Immature natural killer cell (primary cell): Measurements from ENCODE around the gene RUFY3. TPM values are rescaled to one million over a fixed set of nuclear protein-coding genes. Genes with fewer than 3 reads are reported as not detected.
"Not testable (repeated sequence)": the region's sequence is repeated elsewhere in the genome, so short reads cannot be mapped to it uniquely, and the experiment has no call there.

ENCODE experiments used
- DNase-seq, 3 donors: peaks; one replicate each; pipeline ENCODE4 v3.0.0; 2022; ENCODE audit warnings: mixed read lengths in 1 of 3
- H3K27ac Mint-ChIP-seq, 6 donors: one replicate each; pipeline ENCODE4 v1.8.0; 2020; ENCODE audit warnings: mixed read lengths in 6 of 6, mild to moderate bottlenecking in 5 of 6, inconsistent platforms in 4 of 6, moderate library complexity in 3 of 6
- H3K27me3 Mint-ChIP-seq, 3 donors: one replicate each; pipeline ENCODE4 v1.8.0; 2020 to 2021; ENCODE audit warnings: low read depth in 3 of 3, mild to moderate bottlenecking in 3 of 3, mixed read lengths in 3 of 3, moderate library complexity in 3 of 3, inconsistent platforms in 1 of 3
- H3K36me3 Mint-ChIP-seq, 3 donors: one replicate each; pipeline ENCODE4 v1.8.0; 2020; ENCODE audit warnings: mixed read lengths in 3 of 3, inconsistent platforms in 2 of 3, mild to moderate bottlenecking in 2 of 3
- H3K4me1 Mint-ChIP-seq, 2 donors: one replicate each; pipeline ENCODE4 v1.8.0; 2020; ENCODE audit warnings: inconsistent platforms in 2 of 2, mild to moderate bottlenecking in 2 of 2, mixed read lengths in 2 of 2, moderate library complexity in 1 of 2
- H3K4me3 Mint-ChIP-seq, 5 donors: one replicate each; pipeline ENCODE4 v1.8.0; 2020; ENCODE audit warnings: mild to moderate bottlenecking in 5 of 5, mixed read lengths in 5 of 5, inconsistent platforms in 3 of 5, moderate library complexity in 3 of 5
- H3K9me3 Mint-ChIP-seq, 6 donors: one replicate each; pipeline ENCODE4 v1.8.0; 2020; ENCODE audit warnings: mild to moderate bottlenecking in 6 of 6, mixed read lengths in 6 of 6, inconsistent platforms in 4 of 6, moderate library complexity in 3 of 6
- polyA plus RNA-seq, 3 donors: library from polyadenylated mRNA; unstranded; fragments of 300-500 nt; fragmentation: Illumina TruSeq; gene quantifications; one replicate each; pipeline ENCODE4 v1.2.3, GENCODE V29; 2021

Gene RUFY3
- polyA plus RNA-seq, 3 donors from 2014 or later: 5.1 to 14.5 (median 8.6) TPM

GRCh38 chr4:70838666-70839588 is 117.2 kb downstream of the RUFY3 start:
- Mint-ChIP-seq H3K4me1 (peaks cover 27 to 34% of the 10 kb centered on the region in 2 donors), H3K27ac (peak overlapping the region; percentile 94 to 98 (median 95)), H3K9me3 (no peaks in the 10 kb centered on the region), H3K4me3 (peak overlapping the region; percentile 93 to 98 (median 96)), H3K27me3 (peaks cover 4 to 12% (median 4%) of the 10 kb centered on the region in 3 donors), H3K36me3 (peaks cover 3 to 4% (median 4%) of the 10 kb centered on the region in 3 donors)
- DNase-seq: peak; percentile 73 to 76 (median 74)

- peaks cover 4 to 12% (median 4%) of the 10 kb centered on the region in 3 donors for H3K27me3 Mint-ChIP-seq
- no peaks in the 10 kb centered on the region for H3K9me3 Mint-ChIP-seq
- peak within 1 kb of the TSS; percentile 94 to 98 (median 95) for H3K27ac Mint-ChIP-seq
- peak; percentile 92 to 95 (median 94) for DNase-seq
- H3K36me3 Mint-ChIP-seq: peaks cover 3 to 4% (median 4%) of the 10 kb centered on the region in 3 donors
- peak within 1 kb of the TSS; percentile 93 to 98 (median 96) for H3K4me3 Mint-ChIP-seq
- H3K4me1 Mint-ChIP-seq: peaks cover 27 to 33% of the 10 kb centered on the region in 2 donors
Observed at GRCh38 chr4:70839589-70840093, 117.9 kb downstream of the RUFY3 start, which contains the start of gene GRSF1. GRSF1 (minus strand) TSS chr4:70839890; CDS start chr4:70839827, 63 bp downstream.

- H3K36me3 Mint-ChIP-seq, DNase-seq, H3K9me3 Mint-ChIP-seq: not testable (repeated sequence)
- Mint-ChIP-seq H3K4me3 (peak overlapping the region; percentile 40 to 74 (median 55)), H3K4me1 (peaks cover 27 to 28% of the 10 kb centered on the region in 2 donors), H3K27ac (peak overlapping the region in 4 of 6 donors; percentile 37 to 82 (median 59)), H3K27me3 (peaks cover 4 to 12% (median 4%) of the 10 kb centered on the region in 3 donors)
Observed at GRCh38 chr4:70840137-70840536, 118.4 kb downstream of the RUFY3 start.

GRCh38 chr4:70840631-70841030 is 118.9 kb downstream of the RUFY3 start:
- H3K27me3 Mint-ChIP-seq: peaks cover 4 to 12% (median 4%) of the 10 kb centered on the region in 3 donors
- DNase-seq: peak in 1 of 3 donors; percentile 3
- not testable (repeated sequence) for H3K9me3 Mint-ChIP-seq, H3K36me3 Mint-ChIP-seq
- peak overlapping the region in 3 of 6 donors; percentile 7 to 48 (median 37) for H3K27ac Mint-ChIP-seq
- H3K4me1 Mint-ChIP-seq: peaks cover 27% of the 10 kb centered on the region in 2 donors
- peak overlapping the region in 1 of 5 donors; percentile 55 for H3K4me3 Mint-ChIP-seq

GRCh38 chr4:70841211-70841610 is 119.4 kb downstream of the RUFY3 start:
- H3K27ac Mint-ChIP-seq: peak overlapping the region in 4 of 6 donors; percentile 15 to 65 (median 28)
- no peaks in the 10 kb centered on the region for H3K9me3 Mint-ChIP-seq
- DNase-seq: no peak
- H3K36me3 Mint-ChIP-seq: no peaks in the 10 kb centered on the region
- no peak overlapping the region for H3K4me3 Mint-ChIP-seq
- peaks cover 4 to 12% (median 4%) of the 10 kb centered on the region in 3 donors for H3K27me3 Mint-ChIP-seq
- H3K4me1 Mint-ChIP-seq: peaks cover 21 to 23% of the 10 kb centered on the region in 2 donors

- Mint-ChIP-seq H3K4me1 (peaks cover 14 to 15% of the 10 kb centered on the region in 2 donors), H3K36me3 (no peaks in the 10 kb centered on the region), H3K27me3 (peaks cover 4 to 12% (median 5%) of the 10 kb centered on the region in 3 donors), H3K9me3 (no peaks in the 10 kb centered on the region), H3K27ac (no peak overlapping the region), H3K4me3 (no peak overlapping the region)
- DNase-seq: no peak
Observed at GRCh38 chr4:70841951-70842350, 120.2 kb downstream of the RUFY3 start.

- Mint-ChIP-seq H3K9me3 (no peaks in the 10 kb centered on the region), H3K4me1 (peaks cover 10 to 11% of the 10 kb centered on the region in 2 donors), H3K36me3 (no peaks in the 10 kb centered on the region), H3K27me3 (peaks cover 4 to 12% (median 5%) of the 10 kb centered on the region in 3 donors), H3K27ac (no peak overlapping the region), H3K4me3 (no peak overlapping the region)
- no peak for DNase-seq
Observed at GRCh38 chr4:70842761-70843435, 121.1 kb downstream of the RUFY3 start.

GRCh38 chr4:70844180-70844579 is 122.4 kb downstream of the RUFY3 start:
- H3K36me3 Mint-ChIP-seq: no peaks in the 10 kb centered on the region
- no peak overlapping the region for H3K27ac Mint-ChIP-seq
- no peak for DNase-seq
- no peak overlapping the region for H3K4me3 Mint-ChIP-seq
- no peaks in the 10 kb centered on the region for H3K9me3 Mint-ChIP-seq
- H3K27me3 Mint-ChIP-seq: peaks cover 0 to 6% (median 1%) of the 10 kb centered on the region in 3 donors
- H3K4me1 Mint-ChIP-seq: peaks cover 0 to 1% of the 10 kb centered on the region in 2 donors

- Mint-ChIP-seq H3K27ac (no peak overlapping the region), H3K4me1 (no peaks in the 10 kb centered on the region), H3K36me3 (peaks cover 0 to 7% (median 0%) of the 10 kb centered on the region in 3 donors), H3K9me3 (no peaks in the 10 kb centered on the region), H3K4me3 (no peak overlapping the region), H3K27me3 (peaks cover 0 to 2% (median 1%) of the 10 kb centered on the region in 3 donors)
- no peak for DNase-seq
Observed at GRCh38 chr4:70849291-70849690, 127.5 kb downstream of the RUFY3 start.

- Mint-ChIP-seq H3K27me3 (peaks cover 0 to 2% (median 2%) of the 10 kb centered on the region in 3 donors), H3K4me1 (no peaks in the 10 kb centered on the region), H3K4me3 (no peak overlapping the region), H3K36me3 (peaks cover 0 to 3% (median 0%) of the 10 kb centered on the region in 3 donors), H3K9me3 (no peaks in the 10 kb centered on the region), H3K27ac (no peak overlapping the region)
- DNase-seq: no peak
Observed at GRCh38 chr4:70855464-70855863, 133.7 kb downstream of the RUFY3 start.

Other genes with a start within 250 kb of the RUFY3 start
- not detected for gene MUC7, start 249.8 kb upstream of the RUFY3 start, polyA plus RNA-seq
- not detected for gene AMTN, start 203.4 kb upstream of the RUFY3 start, polyA plus RNA-seq
- gene AMBN, start 129.7 kb upstream of the RUFY3 start, polyA plus RNA-seq: not detected
- gene ENAM, start 93.2 kb upstream of the RUFY3 start, polyA plus RNA-seq: not detected
- gene JCHAIN, start 55.5 kb upstream of the RUFY3 start, polyA plus RNA-seq: 1 to 10 TPM in 2 of 3 donors, under 1 TPM in 1; 0.76 to 3.3 (median 2.6) TPM
- 10 to 100 TPM in 1 of 3 donors, 1 to 10 TPM in 2; 6.2 to 17.6 (median 6.4) TPM for gene UTP3, start 33.4 kb upstream of the RUFY3 start, polyA plus RNA-seq
- 10 to 100 TPM; 58.7 to 78.9 (median 61.2) TPM for gene GRSF1, start 117.9 kb downstream of the RUFY3 start, polyA plus RNA-seq
- 1 to 10 TPM in 2 of 3 donors, not detected in 1; 1.6 to 1.9 TPM for gene MOB1B, start 180.4 kb downstream of the RUFY3 start, polyA plus RNA-seq